ENCODE data around the gene PCP4L1. TPM values are rescaled to one million over a fixed set of nuclear protein-coding genes. Genes with fewer than 3 reads are reported as not detected.

PCP4L1 gene
- total and polyA plus RNA-seq, 2 donors (not counting 1 experiment from before 2014, with no cell fraction given), result not detected

DNA sequence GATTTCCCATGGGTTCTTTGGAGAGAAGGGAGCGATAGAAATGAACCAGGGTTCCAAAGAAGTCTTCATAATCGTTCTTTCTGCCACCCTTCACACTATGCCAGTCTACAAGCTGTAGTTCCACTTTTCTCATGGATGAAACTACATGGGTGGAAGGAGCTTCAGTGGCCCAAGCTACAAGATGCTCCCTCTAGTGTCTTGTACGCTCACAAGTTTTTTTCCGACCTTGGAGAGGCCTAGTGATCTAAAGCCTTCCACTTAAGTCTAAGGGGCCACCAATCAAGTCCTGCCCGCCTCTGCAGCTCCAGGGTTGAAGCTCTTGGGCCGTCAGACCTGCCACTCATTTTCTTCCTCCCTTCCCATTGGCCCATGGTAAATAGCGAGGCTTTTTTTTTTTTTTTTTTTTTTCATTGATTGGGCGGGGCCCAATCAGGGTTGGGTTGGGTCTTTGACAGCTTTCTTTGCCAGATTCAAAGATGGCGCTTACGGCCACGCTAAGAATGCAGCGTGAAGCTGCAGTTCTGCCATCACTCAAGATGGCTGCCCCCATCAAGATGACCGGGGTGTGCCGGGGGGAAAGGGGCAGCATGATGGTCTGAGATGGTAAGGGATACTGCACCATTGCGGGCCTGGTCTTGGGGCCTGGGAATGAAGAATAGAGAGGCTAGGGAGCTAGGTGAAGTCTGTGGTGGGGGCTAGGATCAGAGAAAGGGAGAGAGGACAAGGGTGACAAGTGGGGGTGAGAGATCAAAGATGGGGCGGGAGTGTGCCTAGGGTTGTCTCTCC, 32.8 kb upstream of the PCP4L1 start, which contains the start of gene TOMM40L:
Gene TOMM40L (plus strand): TSS at position 527 of the 786 bp plus-strand sequence. CDS start 430 bp downstream, outside the sequence.
- H3K27me3 ChIP-seq (replicated peaks in 1 of 4; ENCODE audit: control extremely low read depth in 1 of 4, control insufficient read depth in 3 of 4, insufficient read depth in 4 of 4, low read length in 3 of 4), result peaks cover 0 to 32% (median 24%) of the 10 kb centered on the region in 4 experiments
- Mint-ChIP-seq H3K4me3 (peak within 1 kb of the TSS; percentile 99), H3K27ac (peak within 1 kb of the TSS; percentile 90), H3K9me3 (ENCODE audit: insufficient read depth) (no peaks in the 10 kb centered on the region), H3K27me3 (peaks cover 27% of the 10 kb centered on the region), H3K4me1 (peaks cover 31% of the 10 kb centered on the region)
- H2AFZ ChIP-seq (ENCODE audit: insufficient read depth, low read depth, low read length, poor library complexity, severe bottlenecking), result peak within 1 kb of the TSS; percentile 87
- ATAC-seq (ENCODE audit: low read depth) (peak; percentile 90), DNase-seq (peak; percentile 96)
- peaks cover 22 to 29% of the 10 kb centered on the region in 2 donors for H3K4me1 ChIP-seq (ENCODE audit: control insufficient read depth in 2 of 2, insufficient read depth in 2 of 2, low read length in 2 of 2)
- 3% methylated on average over 10 of the region's 16 CpGs for WGBS (ENCODE audit: insufficient coverage)
- H3K27ac ChIP-seq (ENCODE audit: low read length in 2 of 2), result peak within 1 kb of the TSS in 1 of 2 donors; percentile 35
- no peak for TF ChIP-seq EZH2 (IDR thresholded peaks at IDR 0.05; ENCODE audit: borderline replicate concordance, insufficient read depth, low read depth, low read length, poor library complexity, severe bottlenecking)
- TF ChIP-seq, protein P1, sequence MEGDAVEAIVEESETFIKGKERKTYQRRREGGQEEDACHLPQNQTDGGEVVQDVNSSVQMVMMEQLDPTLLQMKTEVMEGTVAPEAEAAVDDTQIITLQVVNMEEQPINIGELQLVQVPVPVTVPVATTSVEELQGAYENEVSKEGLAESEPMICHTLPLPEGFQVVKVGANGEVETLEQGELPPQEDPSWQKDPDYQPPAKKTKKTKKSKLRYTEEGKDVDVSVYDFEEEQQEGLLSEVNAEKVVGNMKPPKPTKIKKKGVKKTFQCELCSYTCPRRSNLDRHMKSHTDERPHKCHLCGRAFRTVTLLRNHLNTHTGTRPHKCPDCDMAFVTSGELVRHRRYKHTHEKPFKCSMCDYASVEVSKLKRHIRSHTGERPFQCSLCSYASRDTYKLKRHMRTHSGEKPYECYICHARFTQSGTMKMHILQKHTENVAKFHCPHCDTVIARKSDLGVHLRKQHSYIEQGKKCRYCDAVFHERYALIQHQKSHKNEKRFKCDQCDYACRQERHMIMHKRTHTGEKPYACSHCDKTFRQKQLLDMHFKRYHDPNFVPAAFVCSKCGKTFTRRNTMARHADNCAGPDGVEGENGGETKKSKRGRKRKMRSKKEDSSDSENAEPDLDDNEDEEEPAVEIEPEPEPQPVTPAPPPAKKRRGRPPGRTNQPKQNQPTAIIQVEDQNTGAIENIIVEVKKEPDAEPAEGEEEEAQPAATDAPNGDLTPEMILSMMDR (IDR thresholded peaks at IDR 0.05), result peak; percentile 56
- H3K9me3 ChIP-seq (ENCODE audit: control extremely low read depth in 1 of 3, control insufficient read depth in 2 of 3, insufficient read depth in 1 of 3, low read length in 2 of 3), result no peaks in the 10 kb centered on the region
- peak within 1 kb of the TSS; percentile 71 for H3K9ac ChIP-seq (ENCODE audit: low read length)
- peaks cover 7% of the 10 kb centered on the region for H3K79me2 ChIP-seq (ENCODE audit: control insufficient read depth, insufficient read depth, low read length)
- peak within 1 kb of the TSS; percentile 32 to 93 (median 79) for H3K4me3 ChIP-seq (ENCODE audit: control extremely low read depth in 1 of 5, extremely low read depth in 1 of 5, insufficient read depth in 1 of 5, low read depth in 2 of 5, low read length in 4 of 5)
- H3K36me3 ChIP-seq (replicated peaks in 1 of 2; ENCODE audit: control extremely low read depth in 1 of 2, control insufficient read depth in 1 of 2, extremely low read depth in 1 of 2, insufficient read depth in 2 of 2, low read length in 1 of 2), result peaks cover 1 to 18% of the 10 kb centered on the region in 2 experiments
- no peaks in the 10 kb centered on the region for H4K20me1 ChIP-seq (ENCODE audit: control insufficient read depth, insufficient read depth, low read length, poor library complexity, severe bottlenecking)
- ChIA-PET CTCF (interaction anchor here (0.6 to 10.0 kb wide), 36 partner anchors 10 to 523 kb away, joined by 3 to 104 read pairs (median 6); partner anchors contain the start of genes ARHGAP30, CFAP126, FCER1G and KLHDC9), POLR2A (interaction anchor here (0.6 to 2.9 kb wide), 13 partner anchors 11 to 165 kb away, joined by 3 to 21 read pairs (median 5); partner anchors contain the start of genes B4GALT3, FCER1G, NDUFS2 and PPOX)
- peak within 1 kb of the TSS; percentile 84 for H3K4me2 ChIP-seq (replicated peaks; ENCODE audit: low read depth, low read length, poor library complexity, severe bottlenecking)
- intact Hi-C loops (cut with micrococcal nuclease), result loop anchor here (1.0 to 5.0 kb wide), 7 partner anchors 23 to 515 kb away; partner anchors contain the start of genes NDUFS2, PPOX and SDHC

Measured in B cell (primary cell).